HAP-1 (cell line): Measurements from ENCODE around the gene MARCO.

Source experiments
- DNase-seq, 2 experiments: peaks; one replicate each; pipeline ENCODE4 v3.0.0-alpha.2; 2016 to 2020; ENCODE audit warnings: low spot score in 2 of 2
- H3K27me3 ChIP-seq: fragments of 250-450 bp; sonication (Bioruptor Pico); 2 replicates; pipeline ENCODE4 v1.5.1; 2020; ENCODE audit warnings: low read depth, mild to moderate bottlenecking, moderate library complexity
- H3K36me3 ChIP-seq: fragments of 250-450 bp; sonication (Bioruptor Pico); replicated peaks from 2 replicates; pipeline ENCODE4 v1.5.1; 2020; ENCODE audit warnings: mild to moderate bottlenecking
- H3K4me1 ChIP-seq: fragments of 250-450 bp; sonication (Bioruptor Pico); 2 replicates; pipeline ENCODE4 v1.5.1; 2020; ENCODE audit warnings: mild to moderate bottlenecking
- H3K4me3 ChIP-seq: fragments of 250-450 bp; sonication (Bioruptor Pico); 2 replicates; pipeline ENCODE4 v1.5.1; 2020; ENCODE audit warnings: mild to moderate bottlenecking, moderate library complexity
- H3K9me3 ChIP-seq: fragments of 250-450 bp; sonication (Bioruptor Pico); 2 replicates; pipeline ENCODE4 v1.5.1; 2020; ENCODE audit warnings: mild to moderate bottlenecking, moderate library complexity
- in situ Hi-C: fragments of 300-500 bp; cut with MboI; formaldehyde crosslinking; loops from 3 replicates; pipeline ENCODE4 v1.14.3; 2020; ENCODE audit warnings: low sequenced_read_pairs, inconsistent platforms, mixed read lengths

MARCO gene

DNA sequence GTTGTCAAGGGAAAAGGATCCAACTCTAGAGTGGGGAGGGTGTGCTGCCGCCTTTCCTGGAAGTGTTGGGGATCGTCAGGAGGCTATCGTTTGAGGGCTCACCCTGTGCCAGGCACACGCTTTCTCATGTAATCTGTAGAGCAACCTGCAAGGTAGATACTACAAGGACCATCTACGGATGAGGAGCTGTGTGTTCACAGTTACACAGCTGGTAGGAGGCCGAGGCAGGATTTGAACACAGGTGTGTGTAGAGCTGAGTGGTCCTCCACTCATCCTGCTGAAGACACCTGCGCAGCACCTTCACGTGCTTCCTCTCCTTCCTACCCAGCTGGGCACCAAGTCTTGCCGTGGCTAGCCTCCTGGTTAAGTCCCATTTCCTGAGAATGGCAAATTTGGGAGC, 68.3 kb downstream of the MARCO start:
- H3K4me1 ChIP-seq = no peaks in the 10 kb centered on the region
- in situ Hi-C loops = no loop called here
- no peak for DNase-seq
- no peaks in the 10 kb centered on the region for H3K9me3 ChIP-seq
- H3K36me3 ChIP-seq = no peaks in the 10 kb centered on the region
- peaks cover 14% of the 10 kb centered on the region; the same call in 1 of the 2 replicates for H3K27me3 ChIP-seq
- H3K4me3 ChIP-seq = no peak overlapping the region

GRCh38 chr2:119011162-119011909, 69.3 kb downstream of the MARCO start:
- DNase-seq = peak; percentile 22 to 73
- in situ Hi-C loops = no loop called here

DNA sequence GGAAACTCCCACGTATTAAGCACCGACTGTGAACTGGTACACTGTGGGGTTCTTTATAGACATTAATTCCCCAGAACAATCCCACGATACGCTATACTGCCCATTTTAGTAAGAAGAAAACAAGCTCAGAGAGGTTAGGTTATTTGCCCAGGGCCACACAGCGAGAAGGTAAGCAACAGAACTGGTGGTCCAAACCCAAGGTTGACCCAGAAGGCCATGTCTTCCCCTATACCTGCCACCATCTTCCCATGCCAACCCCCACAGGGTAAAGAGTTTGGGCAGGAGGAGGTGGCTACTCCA, 69.9 kb downstream of the MARCO start:
- H3K4me3 ChIP-seq = no peak overlapping the region
- H3K4me1 ChIP-seq = no peaks in the 10 kb centered on the region
- no peaks in the 10 kb centered on the region for H3K36me3 ChIP-seq
- in situ Hi-C loops = no loop called here
- no peak for DNase-seq
- no peaks in the 10 kb centered on the region for H3K9me3 ChIP-seq
- peaks cover 14% of the 10 kb centered on the region; the same call in 1 of the 2 replicates for H3K27me3 ChIP-seq

More at GRCh38 chr2:119011162-119011909, 69.3 kb downstream of the MARCO start:
- Histone ChIP-seq H3K4me1 (no peaks in the 10 kb centered on the region), H3K27me3 (peaks cover 14% of the 10 kb centered on the region; the same call in 1 of the 2 replicates), H3K4me3 (no peak overlapping the region), H3K9me3 (no peaks in the 10 kb centered on the region), H3K36me3 (no peaks in the 10 kb centered on the region)

GRCh38 chr2:119012345-119013301, 70.6 kb downstream of the MARCO start:
- Histone ChIP-seq H3K9me3 (no peaks in the 10 kb centered on the region), H3K4me1 (no peaks in the 10 kb centered on the region), H3K36me3 (no peaks in the 10 kb centered on the region), H3K4me3 (no peak overlapping the region), H3K27me3 (peaks cover 14% of the 10 kb centered on the region; the same call in 1 of the 2 replicates)
- no peak for DNase-seq
- in situ Hi-C loops = no loop called here

DNA sequence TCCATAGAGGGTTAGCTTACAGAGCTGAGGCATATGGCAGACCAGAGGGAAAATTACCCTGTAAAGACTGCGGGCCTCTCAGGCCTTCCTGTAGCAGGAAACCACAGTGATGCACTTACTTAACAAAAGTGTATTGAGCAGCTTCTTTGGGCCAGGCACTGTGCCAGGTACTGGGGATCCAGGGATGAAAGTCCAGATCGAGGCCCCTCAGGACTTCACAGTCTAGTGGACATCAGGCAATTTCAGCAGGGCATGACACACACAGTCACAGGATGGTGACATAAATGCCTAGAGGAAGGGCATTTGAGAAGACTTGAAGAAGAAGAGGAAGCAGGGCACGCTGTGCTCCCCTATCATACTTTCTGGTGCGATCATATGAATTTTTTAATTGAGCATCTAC, 71.7 kb downstream of the MARCO start:
- H3K27me3 ChIP-seq = peaks cover 14% of the 10 kb centered on the region; the same call in 1 of the 2 replicates
- in situ Hi-C loops = no loop called here
- no peaks in the 10 kb centered on the region for H3K36me3 ChIP-seq
- no peaks in the 10 kb centered on the region for H3K9me3 ChIP-seq
- H3K4me3 ChIP-seq = no peak overlapping the region
- no peak for DNase-seq
- H3K4me1 ChIP-seq = no peaks in the 10 kb centered on the region

DNA sequence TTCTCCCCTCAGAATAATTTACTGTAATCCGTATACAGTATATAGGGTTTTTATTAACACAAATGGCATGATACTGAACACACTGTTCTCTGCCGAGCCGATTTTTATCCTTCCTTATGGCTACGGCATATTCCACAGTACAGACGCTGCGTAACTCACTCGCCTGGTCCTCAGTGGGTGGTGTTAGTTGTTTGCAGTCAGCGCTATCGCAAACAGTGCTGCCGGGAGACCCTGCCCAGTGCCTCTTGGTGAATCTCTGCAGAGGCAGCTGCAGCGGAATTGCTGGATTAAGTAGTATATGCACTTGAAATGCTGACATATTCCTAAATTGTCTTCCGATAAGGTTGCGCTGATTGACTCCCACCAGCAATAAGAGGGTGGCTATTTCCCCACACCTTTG, 73.9 kb downstream of the MARCO start:
- in situ Hi-C loops = no loop called here
- H3K27me3 ChIP-seq = peaks cover 5% of the 10 kb centered on the region; the same call in 1 of the 2 replicates
- H3K9me3 ChIP-seq = no peaks in the 10 kb centered on the region
- H3K36me3 ChIP-seq = no peaks in the 10 kb centered on the region
- DNase-seq = no peak
- H3K4me3 ChIP-seq = no peak overlapping the region
- H3K4me1 ChIP-seq = no peaks in the 10 kb centered on the region

GRCh38 chr2:119019521-119019920, 77.5 kb downstream of the MARCO start:
- in situ Hi-C loops = no loop called here
- Histone ChIP-seq H3K36me3 (no peaks in the 10 kb centered on the region), H3K27me3 (no peaks in the 10 kb centered on the region), H3K4me3 (no peak overlapping the region), H3K9me3 (no peaks in the 10 kb centered on the region), H3K4me1 (no peaks in the 10 kb centered on the region)
- DNase-seq = no peak

- in situ Hi-C loops = no loop called here
- no peak for DNase-seq
- H3K4me3 ChIP-seq = no peak overlapping the region
Measured at GRCh38 chr2:119022678-119023077, 80.7 kb downstream of the MARCO start.

GRCh38 chr2:119023534-119023933, 81.5 kb downstream of the MARCO start:
- H3K27me3 ChIP-seq = no peaks in the 10 kb centered on the region
- H3K4me1 ChIP-seq = no peaks in the 10 kb centered on the region
- in situ Hi-C loops = no loop called here
- no peaks in the 10 kb centered on the region for H3K36me3 ChIP-seq
- no peaks in the 10 kb centered on the region for H3K9me3 ChIP-seq
- H3K4me3 ChIP-seq = no peak overlapping the region
- DNase-seq = no peak

More at GRCh38 chr2:119022678-119023077, 80.7 kb downstream of the MARCO start:
- H3K4me1 ChIP-seq = no peaks in the 10 kb centered on the region
- no peaks in the 10 kb centered on the region for H3K27me3 ChIP-seq
- no peaks in the 10 kb centered on the region for H3K9me3 ChIP-seq
- H3K36me3 ChIP-seq = no peaks in the 10 kb centered on the region

DNA sequence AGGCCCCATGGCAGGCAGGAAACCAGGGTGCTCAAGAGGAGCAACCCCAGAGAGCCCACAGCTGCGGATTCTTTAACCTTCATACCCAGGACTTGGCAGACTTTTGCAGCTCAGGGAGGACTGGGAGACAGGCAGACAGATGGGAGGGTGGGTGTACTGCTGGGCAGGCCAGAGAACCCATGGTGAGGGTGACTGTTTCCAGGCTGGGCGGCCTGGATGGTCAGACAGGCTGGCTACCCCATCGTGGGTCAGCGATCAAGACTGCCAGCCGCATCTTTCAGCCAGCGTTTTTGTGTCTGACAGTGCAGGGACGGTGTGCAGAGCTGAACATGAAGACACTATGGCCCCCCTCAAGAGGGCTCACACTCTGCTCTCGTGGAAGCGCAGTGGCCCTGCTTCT, 82.2 kb downstream of the MARCO start:
- H3K4me1 ChIP-seq = no peaks in the 10 kb centered on the region
- no peaks in the 10 kb centered on the region for H3K27me3 ChIP-seq
- in situ Hi-C loops = no loop called here

GRCh38 chr2:119024568-119024967, 82.6 kb downstream of the MARCO start:
- H3K36me3 ChIP-seq = no peaks in the 10 kb centered on the region
- no peak overlapping the region for H3K4me3 ChIP-seq
- no peak for DNase-seq
- H3K4me1 ChIP-seq = no peaks in the 10 kb centered on the region
- in situ Hi-C loops = no loop called here
- no peaks in the 10 kb centered on the region for H3K27me3 ChIP-seq
- H3K9me3 ChIP-seq = no peaks in the 10 kb centered on the region

More for the DNA sequence above, 82.2 kb downstream of the MARCO start:
- H3K4me3 ChIP-seq = no peak overlapping the region
- no peaks in the 10 kb centered on the region for H3K9me3 ChIP-seq
- no peaks in the 10 kb centered on the region for H3K36me3 ChIP-seq
- no peak for DNase-seq

- no peaks in the 10 kb centered on the region for H3K9me3 ChIP-seq
- no peak for DNase-seq
- no peaks in the 10 kb centered on the region for H3K4me1 ChIP-seq
- H3K4me3 ChIP-seq = no peak overlapping the region
- no peaks in the 10 kb centered on the region for H3K27me3 ChIP-seq
- in situ Hi-C loops = no loop called here
- no peaks in the 10 kb centered on the region for H3K36me3 ChIP-seq
Measured at GRCh38 chr2:119025013-119025412, 83.0 kb downstream of the MARCO start.

- in situ Hi-C loops = no loop called here
- H3K4me1 ChIP-seq = no peaks in the 10 kb centered on the region
- no peaks in the 10 kb centered on the region for H3K9me3 ChIP-seq
- no peak for DNase-seq
- no peaks in the 10 kb centered on the region for H3K36me3 ChIP-seq
- H3K4me3 ChIP-seq = no peak overlapping the region
- no peaks in the 10 kb centered on the region for H3K27me3 ChIP-seq
Measured at GRCh38 chr2:119025762-119026351, 83.9 kb downstream of the MARCO start.

- Histone ChIP-seq H3K4me3 (no peak overlapping the region), H3K36me3 (no peaks in the 10 kb centered on the region), H3K27me3 (no peaks in the 10 kb centered on the region), H3K4me1 (no peaks in the 10 kb centered on the region), H3K9me3 (no peaks in the 10 kb centered on the region)
- DNase-seq = no peak
- in situ Hi-C loops = no loop called here
Measured at GRCh38 chr2:119026890-119027289, 84.9 kb downstream of the MARCO start.
